K562 (cell line): ENCODE results near the gene ASIP.

Experiments
- BRCA1 ChIP-seq, 2 experiments: fragments of 450-650 bp in 1 of 2; sonication (generic) in 1 of 2; formaldehyde crosslinking in 1 of 2; IDR thresholded peaks; 2 replicates each; pipeline versions ENCODE4 v1.5.0 to v1.6.1; 2017 to 2020; ENCODE audit warnings: mild to moderate bottlenecking in 1 of 2, missing genetic modification reagents in 1 of 2
- C11orf30 ChIP-seq: fragments of 450-650 bp; IDR thresholded peaks from 2 replicates; pipeline ENCODE4 v1.6.1; 2016; ENCODE audit warnings: low read depth, mild to moderate bottlenecking
- CBX3 ChIP-seq, 2 experiments: IDR thresholded peaks; 1 replicate in 1 of 2; 2 replicates in 1 of 2; pipeline ENCODE4 v1.6.1; 2012; ENCODE audit warnings: inconsistent platforms in 2 of 2, low read length in 2 of 2, borderline replicate concordance in 1 of 2, control low read depth in 1 of 2
- FOS ChIP-seq: IDR thresholded peaks from 3 replicates; pipeline ENCODE4 v1.6.1; 2011; ENCODE audit not compliant: insufficient read length; ENCODE audit errors: extremely low read depth
- FOXK2 ChIP-seq, 2 experiments: fragments of 450-650 bp; IDR thresholded peaks in 1 of 2; conservative IDR thresholded peaks in 1 of 2; 2 replicates each; pipeline ENCODE4 v1.6.1; 2016; ENCODE audit warnings: low read depth in 2 of 2, mild to moderate bottlenecking in 1 of 2
- JUNB ChIP-seq: fragments of 450-650 bp; formaldehyde crosslinking; conservative IDR thresholded peaks from 2 replicates; pipeline ENCODE4 v1.4.0; 2020; ENCODE audit warnings: mild to moderate bottlenecking
- POLR2A ChIP-seq: fragments of 450-650 bp; conservative IDR thresholded peaks from 2 replicates; pipeline ENCODE4 v1.6.1; 2016
- POLR2AphosphoS5 ChIP-seq: IDR thresholded peaks from 2 replicates; pipeline ENCODE4 v1.6.1; 2011; ENCODE audit warnings: mild to moderate bottlenecking, low read depth, low read length, moderate library complexity; ENCODE audit not compliant: control insufficient read depth, insufficient read depth
- SMAD3 ChIP-seq: fragments of 450-650 bp; formaldehyde crosslinking; conservative IDR thresholded peaks from 2 replicates; pipeline ENCODE4 v1.4.0; 2020; ENCODE audit warnings: mild to moderate bottlenecking
- TCF7 ChIP-seq: sonication (generic); IDR thresholded peaks from 2 replicates; pipeline ENCODE4 v1.6.1; 2016; ENCODE audit warnings: antibody characterized with exemption, borderline replicate concordance
- XRCC5 ChIP-seq: fragments of 200-400 bp; formaldehyde crosslinking; IDR thresholded peaks from 2 replicates; pipeline ENCODE4 v1.6.1; 2017; ENCODE audit warnings: low read depth, mild to moderate bottlenecking, low read length
- ZC3H8 ChIP-seq: fragments of 450-650 bp; IDR thresholded peaks from 2 replicates; pipeline ENCODE4 v1.6.1; 2017
- ZEB2 ChIP-seq: fragments of 450-650 bp; IDR thresholded peaks from 2 replicates; pipeline ENCODE4 v1.6.1; 2016

DNA sequence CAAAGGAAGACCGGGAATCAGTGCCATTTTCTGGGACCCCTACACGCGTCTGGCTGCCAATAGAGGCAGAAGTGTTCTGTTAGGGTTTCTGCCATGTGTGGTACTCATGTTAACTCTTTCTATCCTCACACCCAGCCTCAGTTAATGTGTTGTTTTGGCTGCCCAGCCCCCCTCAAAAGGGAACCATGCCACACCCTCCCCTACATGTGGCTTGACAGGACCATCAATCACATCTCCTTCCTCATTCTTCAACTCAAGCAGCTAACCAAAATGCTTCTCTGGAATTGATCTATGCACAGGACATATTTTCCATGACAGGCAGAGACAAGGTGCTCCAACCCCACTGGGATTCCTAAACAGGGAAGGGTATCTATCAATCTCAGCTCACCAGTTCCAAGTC, 40.0 kb downstream of the ASIP start:
- TF ChIP-seq C11orf30: no peak
- TF ChIP-seq CBX3 (IDR thresholded peaks at IDR 0.05; ENCODE audit: borderline replicate concordance in 1 of 2, low read length in 2 of 2): no peak
- no peak for TF ChIP-seq ZEB2
- TF ChIP-seq FOXK2 (conservative IDR thresholded peaks at IDR 0.05 in 1 of 2, IDR thresholded peaks at IDR 0.05 in 1 of 2; ENCODE audit: low read depth in 2 of 2): no peak
- TF ChIP-seq TCF7: no peak
- TF ChIP-seq JUNB (CRISPR knock-in tag): no peak
- no peak for TF ChIP-seq XRCC5
- TF ChIP-seq POLR2AphosphoS5: no peak
- no peak for TF ChIP-seq BRCA1 (IDR thresholded peaks at IDR 0.05)
- no peak for TF ChIP-seq BRCA1 (CRISPR knock-in tag; IDR thresholded peaks at IDR 0.05)
- TF ChIP-seq POLR2A: 0 out of 2 replicates have a peak, but pooled peaks have one; percentile 13
- no peak for TF ChIP-seq FOS
- TF ChIP-seq SMAD3 (CRISPR knock-in tag): no peak
- no peak for TF ChIP-seq ZC3H8
